ENCODE data around the gene ARHGEF7.

The ARHGEF7 gene

GRCh38 chr13:111325146-111325890 is 210.2 kb downstream of the ARHGEF7 start:
- no peak for DNase-seq (ENCODE audit: low read depth)

GRCh38 chr13:111325941-111326620 is 211.0 kb downstream of the ARHGEF7 start:
- no peak for DNase-seq (ENCODE audit: low read depth)

DNA sequence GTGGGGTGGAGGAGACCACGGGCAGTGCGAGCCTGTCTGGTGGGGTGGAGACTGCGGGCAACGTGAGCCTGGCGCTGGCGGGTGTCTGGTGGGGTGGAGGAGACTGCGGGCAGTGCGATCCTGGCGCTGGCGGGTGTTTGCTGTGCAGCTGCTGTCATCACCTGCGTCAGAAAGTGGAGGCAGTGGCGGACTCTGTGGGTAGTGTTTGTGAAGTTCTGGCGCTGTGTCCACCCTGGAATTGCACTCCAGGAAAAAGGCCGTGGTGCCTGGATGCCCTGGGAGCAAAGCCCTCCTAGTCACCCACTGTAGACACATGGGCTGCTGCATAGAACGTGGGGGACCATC is 211.5 kb downstream of the ARHGEF7 start:
- DNase-seq (ENCODE audit: low read depth) = no peak

- DNase-seq (ENCODE audit: low read depth) = no peak
Observed at GRCh38 chr13:111326981-111327642, 212.0 kb downstream of the ARHGEF7 start.

DNA sequence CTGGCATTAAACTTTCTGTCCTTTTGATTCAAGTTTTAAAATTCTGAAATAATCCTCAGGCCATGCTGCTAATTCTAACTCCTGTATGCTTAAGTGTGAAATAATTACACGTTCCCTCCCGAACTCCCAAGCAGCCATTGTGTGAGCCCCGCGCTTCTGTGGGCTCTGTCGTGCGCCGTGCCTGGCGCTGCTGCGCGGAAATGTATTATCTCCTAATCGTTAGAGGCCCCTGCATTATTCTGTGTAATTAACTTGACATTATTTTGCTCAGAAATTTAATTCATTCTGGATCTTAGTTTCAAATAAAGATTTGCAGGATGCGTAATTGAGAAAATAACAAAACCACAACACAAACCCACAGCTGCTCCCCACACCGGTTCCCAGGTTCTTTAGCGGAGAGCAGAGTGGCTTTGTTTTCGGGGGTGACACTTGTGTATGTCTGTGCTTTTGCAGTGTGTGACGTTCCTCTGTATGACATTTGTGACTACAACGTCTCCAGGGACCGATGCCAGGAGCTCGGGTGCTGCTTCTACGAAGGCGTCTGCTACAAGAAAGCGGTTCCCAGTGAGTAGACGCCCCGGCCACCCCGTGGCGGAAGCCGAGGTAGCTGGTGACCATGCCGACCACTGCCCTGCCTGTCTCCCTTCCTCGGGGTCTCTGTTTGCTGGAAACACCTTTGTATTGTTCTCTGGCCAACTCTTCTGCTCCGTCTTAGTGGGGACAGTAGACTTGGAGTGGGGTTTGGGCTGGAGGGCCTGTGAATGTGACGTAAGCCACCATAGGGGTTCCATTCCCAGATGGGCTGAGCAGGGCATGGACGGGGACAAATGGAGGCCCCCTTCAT is 212.8 kb downstream of the ARHGEF7 start:
- no peak for DNase-seq (ENCODE audit: low read depth)

DNA sequence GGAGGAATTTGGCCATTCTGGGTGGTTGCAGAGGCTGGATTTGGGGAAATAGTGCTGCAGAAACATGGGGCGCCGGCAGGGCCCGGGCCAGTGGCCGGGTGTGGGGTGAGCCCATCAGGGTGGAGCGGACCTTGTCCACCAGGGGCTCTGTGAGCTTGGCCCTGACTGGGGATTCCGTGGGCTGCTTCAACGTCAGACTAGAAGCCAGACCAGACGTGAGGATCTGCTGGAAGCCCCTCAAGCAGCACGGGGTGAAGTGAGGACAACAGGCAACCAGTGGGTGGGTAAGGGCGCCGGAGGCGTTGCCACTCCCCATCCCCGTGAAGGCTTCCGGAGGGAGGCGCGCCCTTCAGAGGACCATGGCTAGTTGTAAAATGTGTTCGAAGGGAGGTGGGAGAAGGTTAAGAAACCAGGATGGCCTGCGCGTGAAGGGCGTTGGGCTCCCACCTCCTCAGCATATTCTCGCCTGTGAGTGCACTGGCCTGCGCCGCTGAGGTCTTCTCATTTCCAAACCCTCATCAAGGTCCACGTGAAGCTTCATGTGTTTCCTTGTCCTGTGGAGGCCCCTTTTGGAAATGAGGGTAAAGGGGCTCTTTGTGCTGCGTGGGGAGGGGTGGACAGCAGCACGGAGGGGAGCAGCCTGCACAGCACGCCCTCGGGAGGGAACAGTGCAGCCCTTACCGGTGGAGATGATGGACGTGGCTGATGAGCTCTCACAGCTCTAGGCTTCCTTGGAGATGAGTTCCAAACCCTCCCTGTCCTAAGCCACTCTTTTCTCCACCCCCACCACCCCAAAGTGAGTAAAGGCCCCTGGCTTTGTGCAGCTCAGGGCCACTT is 213.7 kb downstream of the ARHGEF7 start:
- no peak for DNase-seq (ENCODE audit: low read depth)

DNA sequence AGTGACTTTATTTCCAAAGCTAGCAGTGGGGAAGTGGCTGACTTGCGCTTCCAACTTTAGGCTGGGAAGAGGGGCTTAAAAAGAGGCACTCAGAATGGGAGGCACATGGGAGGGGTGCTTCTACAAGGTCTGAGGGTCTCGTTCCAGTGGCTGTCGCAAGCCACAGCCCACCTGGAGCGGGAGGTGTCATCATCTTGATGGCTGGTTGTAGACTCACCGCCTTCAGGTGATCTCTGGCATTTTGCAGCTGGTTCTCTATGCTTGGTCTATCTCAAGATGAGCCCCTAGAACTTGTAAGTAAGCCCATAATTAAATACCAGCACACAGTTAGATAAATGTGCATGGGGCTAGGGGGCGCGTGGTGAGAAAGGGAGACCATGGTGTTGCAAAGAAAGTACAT is 214.5 kb downstream of the ARHGEF7 start:
- no peak for DNase-seq (ENCODE audit: low read depth)

GRCh38 chr13:111330066-111330610 is 215.0 kb downstream of the ARHGEF7 start:
- DNase-seq (ENCODE audit: low read depth) = no peak

DNA sequence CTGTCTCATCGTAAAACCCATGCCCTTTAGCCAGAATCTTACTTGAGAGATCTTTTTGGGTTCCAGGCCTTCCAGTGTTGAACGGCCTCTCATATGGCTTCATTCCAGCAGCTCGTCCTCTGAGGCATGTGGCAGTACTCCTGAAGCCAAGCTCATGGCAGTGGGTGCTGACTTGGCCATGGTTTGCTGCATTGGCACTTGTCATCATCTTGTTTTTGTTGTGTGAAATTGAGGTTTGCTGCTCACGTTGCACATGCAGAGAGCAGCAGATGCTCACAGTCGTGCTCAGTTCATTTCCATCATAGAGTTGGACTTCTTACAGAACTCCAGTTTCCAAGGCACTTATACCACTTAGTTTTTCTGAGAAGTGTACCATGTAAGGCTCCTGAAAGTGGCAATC is 220.2 kb downstream of the ARHGEF7 start:
- no peak for DNase-seq (ENCODE audit: low read depth)

- DNase-seq (ENCODE audit: low read depth) = no peak
Observed at GRCh38 chr13:111336666-111337065, 221.6 kb downstream of the ARHGEF7 start.

- no peak for DNase-seq (ENCODE audit: low read depth)
Observed at GRCh38 chr13:111337206-111337605, 222.1 kb downstream of the ARHGEF7 start.

DNA sequence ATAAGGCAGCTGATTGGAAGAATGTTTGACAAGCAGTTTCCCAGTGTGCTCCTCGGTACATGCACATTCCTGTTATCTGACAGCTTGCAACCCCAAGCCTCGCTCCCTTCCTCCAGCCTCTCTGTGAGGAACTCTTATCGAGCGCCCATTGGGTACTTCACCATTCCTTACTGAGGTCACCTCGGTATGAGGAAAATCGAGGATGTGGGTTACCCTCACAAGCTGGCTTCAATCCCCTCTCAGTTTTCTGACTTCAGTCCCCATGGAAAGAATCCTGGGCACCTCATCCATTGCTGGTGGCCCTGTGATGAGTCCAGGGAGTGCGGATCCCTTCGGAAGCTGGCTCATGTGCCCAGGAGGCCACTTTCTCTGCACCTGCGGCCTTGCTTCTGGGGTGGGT is 222.6 kb downstream of the ARHGEF7 start:
- no peak for DNase-seq (ENCODE audit: low read depth)

DNA sequence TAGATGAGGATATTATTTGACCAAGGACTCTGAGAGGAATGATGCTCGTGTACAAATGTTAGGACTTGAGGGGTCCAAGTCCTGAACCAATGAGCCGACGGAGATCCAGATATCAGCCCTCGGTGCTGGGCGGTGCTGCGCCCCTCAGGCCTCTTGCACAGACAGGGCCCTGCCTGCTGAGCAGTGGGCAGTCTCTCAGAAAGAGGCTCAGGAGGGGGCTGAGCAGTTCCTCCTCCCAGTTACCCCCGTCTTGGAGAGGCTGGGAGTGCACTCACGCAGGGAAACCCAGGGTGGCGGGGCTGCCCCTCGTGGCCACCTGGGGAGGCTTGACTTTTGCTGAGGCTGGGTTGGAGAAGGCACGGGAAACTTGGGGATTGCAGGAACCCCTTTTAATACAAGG is 223.7 kb downstream of the ARHGEF7 start:
- DNase-seq (ENCODE audit: low read depth) = no peak

DNA sequence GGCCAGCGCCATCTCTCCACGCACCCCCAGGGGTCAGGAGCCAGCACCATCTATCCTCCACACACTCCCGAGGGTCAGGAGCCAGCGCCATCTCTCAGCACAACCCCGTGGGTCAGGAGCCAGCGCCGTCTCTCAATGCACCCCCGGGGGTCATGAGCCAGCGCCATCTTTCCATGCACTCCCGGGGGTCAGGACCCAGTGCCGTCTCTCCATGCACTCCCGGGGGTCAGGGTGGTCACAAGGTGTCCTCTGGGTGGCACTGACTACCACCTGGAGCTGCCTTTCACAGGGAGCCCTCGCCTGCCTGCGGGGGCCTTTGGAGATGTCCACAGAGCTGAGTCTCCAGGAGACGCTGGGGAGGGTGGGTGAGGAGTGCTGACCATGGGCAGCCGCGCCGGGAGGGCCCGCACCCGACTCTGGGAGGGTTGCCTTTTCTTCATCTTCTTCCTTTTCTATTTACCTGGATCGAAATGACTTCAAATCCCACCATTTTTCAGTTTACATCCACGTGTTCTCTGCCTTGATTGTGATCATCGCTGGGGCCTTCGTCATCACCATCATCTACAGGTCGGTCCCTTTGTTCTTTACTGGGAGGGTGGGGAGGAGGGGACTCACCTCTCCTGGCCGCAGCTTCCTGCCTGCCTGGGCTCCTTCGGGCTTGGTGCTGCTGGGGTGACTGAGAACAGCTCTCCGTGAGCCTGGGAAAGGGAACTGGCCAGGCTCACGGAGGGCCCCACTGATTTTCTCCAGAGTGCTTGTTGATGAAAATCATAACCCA is 224.4 kb downstream of the ARHGEF7 start:
- DNase-seq (ENCODE audit: low read depth) = no peak

DNA sequence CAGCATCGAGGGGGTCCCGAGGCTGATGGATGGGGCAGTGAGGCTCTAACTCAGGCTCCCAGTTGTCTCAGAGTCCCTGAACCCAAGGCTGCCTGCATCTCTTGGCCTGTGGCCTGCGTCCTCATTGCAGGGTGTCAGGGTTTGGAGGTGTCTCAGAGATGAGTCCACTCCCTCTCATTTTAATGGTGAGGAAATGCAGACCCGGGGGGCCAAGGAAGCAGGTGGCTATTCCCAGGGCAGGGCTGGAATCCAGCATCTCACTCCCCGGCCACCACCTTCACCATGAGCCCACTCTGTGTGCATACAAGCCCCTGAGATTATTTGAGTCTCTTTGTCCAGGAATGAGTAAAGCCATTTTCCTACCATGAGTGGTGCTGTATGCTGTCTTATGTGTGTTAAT is 226.8 kb downstream of the ARHGEF7 start:
- DNase-seq (ENCODE audit: low read depth) = no peak

DNA sequence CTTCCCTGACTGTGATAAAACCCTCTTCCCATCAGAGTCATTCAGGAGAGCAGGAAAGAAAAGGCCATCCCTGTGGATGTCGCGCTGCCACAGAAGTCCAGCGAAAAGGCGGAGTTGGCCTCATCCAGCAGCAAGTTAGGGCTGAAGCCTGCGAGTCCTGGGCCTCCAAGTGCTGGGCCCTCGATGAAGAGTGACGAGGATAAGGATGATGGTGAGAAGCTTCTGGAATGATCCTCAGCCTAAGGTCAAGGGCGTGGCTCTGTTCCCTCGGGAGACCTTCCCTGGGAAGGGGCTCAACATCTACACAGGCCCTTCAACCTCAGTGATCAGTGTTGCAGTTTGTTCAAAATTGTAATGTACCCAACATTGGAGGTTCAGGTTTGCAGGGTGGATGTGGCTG is 227.6 kb downstream of the ARHGEF7 start:
- no peak for DNase-seq (ENCODE audit: low read depth)

- no peak for DNase-seq (ENCODE audit: low read depth)
Observed at GRCh38 chr13:111343186-111343805, 228.2 kb downstream of the ARHGEF7 start.

GRCh38 chr13:111344471-111345191 is 229.5 kb downstream of the ARHGEF7 start:
- no peak for DNase-seq (ENCODE audit: low read depth)

DNA sequence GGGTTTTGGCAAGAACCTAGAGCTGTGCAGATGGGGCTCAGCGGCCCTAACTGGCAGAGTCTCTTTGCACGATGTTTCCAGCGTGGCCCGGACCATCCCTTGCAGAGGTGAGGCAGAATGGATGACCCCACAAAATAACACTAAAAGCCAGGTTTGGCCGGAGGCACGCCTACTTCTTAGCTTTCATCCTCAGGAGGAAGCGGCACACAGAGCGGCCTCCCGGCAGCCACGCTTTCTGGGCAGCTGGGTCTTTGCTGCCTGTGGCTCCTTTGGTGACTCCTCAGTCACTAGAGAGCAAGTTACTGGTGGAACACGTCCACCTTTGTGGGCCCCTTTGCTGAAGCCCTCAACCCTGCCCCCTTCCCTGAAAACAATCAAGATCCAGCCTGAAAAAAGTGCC is 230.6 kb downstream of the ARHGEF7 start:
- DNase-seq (ENCODE audit: low read depth) = no peak
